GM21367 (cell line): ENCODE data around the gene SKA2.
A peak's percentile ranks its signal among the peaks of the same experiment; 100 is the strongest.
"Not testable (repeated sequence)": the region's sequence is repeated elsewhere in the genome, so short reads cannot be mapped to it uniquely, and the experiment has no call there.

Experiments used
- ATAC-seq: cut with Tn5 transposase; IDR thresholded peaks from one replicate; pipeline ENCODE4 v1.9.1; 2021; ENCODE audit not compliant: unreplicated experiment

The SKA2 gene

GRCh38 chr17:59154721-59155438, at the start of gene SKA2:
Gene SKA2, minus strand, starts transcription at chr17:59155186. Its CDS starts 23 bp downstream, at chr17:59155163.
- peak; percentile 76 for ATAC-seq

DNA sequence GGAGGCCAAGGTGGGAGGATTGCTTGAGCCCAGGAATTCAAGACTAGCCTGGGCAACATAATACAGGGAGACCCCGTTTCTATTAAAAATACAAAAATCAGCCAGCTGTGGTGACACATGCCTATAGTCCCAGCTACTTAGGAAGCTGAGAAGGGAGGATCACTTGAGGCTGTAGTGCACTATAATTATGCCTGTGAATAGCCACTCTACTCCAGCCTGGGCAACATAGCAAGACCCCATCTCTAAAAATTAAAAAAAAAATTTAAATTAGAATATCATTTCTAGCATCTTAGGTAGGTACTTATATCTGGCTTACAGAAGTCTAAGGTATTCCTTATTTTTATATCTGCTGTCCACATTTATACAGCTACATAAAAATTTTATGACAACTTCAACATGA, 47.3 kb upstream of the SKA2 start:
- ATAC-seq: no peak

DNA sequence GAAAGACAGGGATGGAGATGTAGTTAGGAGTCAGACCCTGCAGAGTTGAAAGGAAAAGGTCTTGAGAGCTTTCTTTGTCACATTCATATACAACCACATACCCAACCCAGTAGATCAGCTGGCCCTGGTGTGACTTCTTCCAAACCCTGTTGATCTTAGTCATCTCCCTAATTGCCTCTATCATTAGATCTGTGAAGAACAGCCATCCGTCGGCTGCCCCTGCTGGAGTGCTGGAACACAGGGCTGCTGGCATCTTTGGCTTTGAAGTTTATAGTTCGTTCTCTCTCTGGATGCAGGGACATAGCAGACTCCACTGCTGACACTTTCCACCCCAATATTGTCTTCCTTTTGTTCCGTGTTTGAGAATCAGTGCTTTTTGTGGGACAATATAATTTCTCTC, 44.4 kb upstream of the SKA2 start:
- ATAC-seq: no peak

DNA sequence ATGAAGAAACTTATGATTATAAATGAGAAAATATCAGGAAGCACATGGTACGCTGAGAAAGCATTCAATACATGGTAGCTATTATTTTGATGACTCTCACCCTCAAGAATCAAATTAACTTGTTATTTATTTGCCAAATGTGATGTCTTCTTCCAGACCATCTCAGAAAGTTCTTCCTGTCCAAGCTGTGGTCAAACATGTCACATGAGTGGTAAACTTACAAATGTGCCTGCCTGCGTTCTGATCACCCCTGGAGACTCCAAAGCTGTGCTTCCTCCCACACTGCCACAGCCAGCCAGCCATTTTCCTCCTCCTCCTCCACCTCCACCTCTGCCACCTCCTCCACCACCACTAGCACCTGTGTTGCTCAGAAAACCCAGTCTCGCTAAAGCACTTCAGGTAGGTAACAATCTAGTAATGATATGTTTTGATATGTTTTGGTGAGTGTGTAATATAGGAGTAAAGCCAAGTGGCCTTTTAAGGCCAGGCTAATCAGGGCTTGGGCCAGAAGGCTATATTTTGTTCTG, 38.4 kb upstream of the SKA2 start:
- no peak for ATAC-seq

DNA sequence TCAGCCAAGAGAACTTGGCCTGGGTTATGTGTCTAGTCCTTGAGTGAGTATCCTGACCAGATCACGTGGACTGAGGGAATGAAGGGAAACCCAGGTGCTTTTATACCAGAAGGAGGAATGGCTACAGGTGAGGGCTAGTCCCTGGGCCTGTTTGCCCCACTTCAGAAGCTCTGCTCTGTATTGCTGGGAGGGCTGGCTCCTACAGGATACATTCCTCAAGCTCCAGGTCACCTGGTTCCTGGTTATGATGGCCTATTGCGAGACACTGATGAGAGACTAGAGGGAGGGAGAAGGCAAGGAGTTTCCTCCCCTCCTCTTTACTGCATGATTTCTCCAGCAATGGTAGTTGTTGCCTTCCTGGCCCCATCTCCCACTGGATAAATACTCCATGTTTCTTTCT, 35.8 kb upstream of the SKA2 start:
- no peak for ATAC-seq

DNA sequence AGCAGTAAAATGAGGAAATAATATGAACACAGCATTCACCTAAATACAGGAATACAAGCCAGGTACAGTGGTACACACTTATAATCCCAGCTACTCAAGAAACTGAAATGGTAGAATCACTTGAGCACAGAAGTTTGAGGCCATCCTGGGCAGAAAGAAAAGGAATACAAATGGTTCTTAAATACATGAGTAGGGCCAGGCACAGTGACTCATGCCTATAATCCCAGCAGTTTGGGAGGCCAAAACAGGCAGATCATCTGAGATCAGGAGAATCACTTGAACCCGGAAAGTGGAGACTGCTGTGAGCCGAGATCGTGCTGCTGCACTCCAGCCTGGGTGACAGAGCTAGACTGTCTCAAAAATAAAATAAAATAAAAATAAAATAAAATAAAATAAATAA, 31.9 kb upstream of the SKA2 start:
- no peak for ATAC-seq

DNA sequence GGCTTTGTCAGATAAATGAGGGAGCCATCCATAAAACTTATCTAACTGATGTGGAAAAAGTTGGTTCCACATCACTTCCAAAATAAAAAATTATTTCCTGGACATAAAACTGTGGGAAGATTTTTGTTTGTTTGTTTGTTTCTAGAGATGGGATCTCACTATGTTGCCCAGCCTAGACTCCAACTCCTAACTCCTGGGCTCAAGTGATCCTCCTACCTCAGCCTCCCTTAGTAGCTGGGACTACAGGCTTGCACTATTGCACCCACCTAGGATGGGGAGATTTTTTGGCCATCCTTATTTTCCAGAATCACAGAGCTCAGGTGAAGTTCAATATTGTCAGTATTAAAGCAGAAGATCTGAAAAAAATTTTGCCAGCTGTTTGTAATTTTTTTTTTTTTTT, 31.0 kb upstream of the SKA2 start:
- no peak for ATAC-seq

DNA sequence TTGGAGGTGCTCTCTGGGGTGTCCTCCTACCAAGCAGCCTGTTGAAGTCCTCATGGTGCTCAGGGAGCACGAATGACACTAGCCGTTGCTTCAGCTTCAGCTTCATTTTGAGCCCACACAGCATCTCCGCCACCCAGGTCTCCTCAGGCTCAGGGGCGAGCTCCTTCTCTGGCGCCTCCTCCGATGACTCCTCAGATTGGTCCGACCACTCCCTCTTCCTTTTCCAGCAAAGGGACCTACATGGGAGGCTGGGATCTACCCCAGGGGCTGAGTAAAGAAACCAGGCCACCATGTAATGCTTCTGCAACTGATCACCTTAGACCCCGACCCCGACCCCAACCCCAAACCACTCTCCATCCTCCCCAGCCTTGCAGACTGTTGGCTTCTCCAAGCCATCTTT, 26.5 kb upstream of the SKA2 start:
- ATAC-seq: no peak

- no peak for ATAC-seq
Observed at GRCh38 chr17:59180626-59181025, 25.6 kb upstream of the SKA2 start.

DNA sequence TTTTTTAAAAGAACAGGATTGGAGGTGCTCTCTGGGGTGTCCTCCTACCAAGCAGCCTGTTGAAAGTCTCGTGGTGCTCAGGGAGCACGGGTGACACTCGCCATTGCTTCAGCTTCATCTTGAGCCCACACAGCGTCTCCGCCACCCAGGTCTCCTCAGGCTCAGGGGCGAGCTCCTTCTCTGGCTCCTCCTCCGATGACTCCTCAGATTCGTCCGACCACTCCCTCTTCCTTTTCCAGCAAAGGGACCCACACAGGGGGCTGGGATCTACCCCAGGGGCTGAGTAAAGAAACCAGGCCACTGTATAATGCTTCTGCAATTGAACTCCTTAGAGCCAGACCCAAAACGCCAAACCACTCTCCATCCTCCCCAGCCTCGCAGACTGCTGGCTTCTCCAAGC, 24.6 kb upstream of the SKA2 start:
- ATAC-seq: not testable (repeated sequence)

DNA sequence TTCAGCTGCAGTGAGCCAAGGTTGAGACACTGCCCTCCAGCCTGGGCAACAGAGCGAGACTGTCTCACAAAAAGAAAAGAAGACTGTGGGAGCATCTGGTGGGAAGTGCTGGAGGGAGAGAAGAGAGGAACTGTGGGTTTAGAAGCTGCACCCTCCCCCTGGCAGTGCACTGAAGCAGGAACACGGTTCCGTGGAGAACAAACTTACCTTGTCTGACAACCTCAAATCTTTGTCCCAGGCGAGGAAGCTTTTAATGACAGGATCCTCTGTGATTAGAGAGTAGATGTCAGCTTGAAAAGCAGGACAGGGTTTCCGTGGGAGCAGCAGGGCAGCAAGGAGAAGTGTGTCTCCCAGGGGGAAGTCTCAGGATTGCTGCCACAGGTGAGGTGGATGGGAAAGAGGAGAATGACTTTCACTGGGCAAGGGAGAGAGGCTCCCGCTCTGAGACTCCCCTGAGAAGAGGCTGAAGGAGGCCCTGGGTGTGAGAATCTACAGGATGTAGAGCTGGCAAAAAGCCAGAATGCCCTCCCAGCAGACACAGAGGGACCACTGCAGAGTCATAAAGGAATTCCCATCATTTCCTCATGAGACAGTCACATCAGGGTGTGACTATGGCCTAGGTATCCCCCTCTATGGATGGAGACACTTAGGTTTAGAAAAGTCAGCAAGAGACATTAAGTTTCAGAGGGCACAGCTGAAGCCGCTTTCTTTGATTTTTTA, 23.4 kb upstream of the SKA2 start:
- ATAC-seq: no peak

DNA sequence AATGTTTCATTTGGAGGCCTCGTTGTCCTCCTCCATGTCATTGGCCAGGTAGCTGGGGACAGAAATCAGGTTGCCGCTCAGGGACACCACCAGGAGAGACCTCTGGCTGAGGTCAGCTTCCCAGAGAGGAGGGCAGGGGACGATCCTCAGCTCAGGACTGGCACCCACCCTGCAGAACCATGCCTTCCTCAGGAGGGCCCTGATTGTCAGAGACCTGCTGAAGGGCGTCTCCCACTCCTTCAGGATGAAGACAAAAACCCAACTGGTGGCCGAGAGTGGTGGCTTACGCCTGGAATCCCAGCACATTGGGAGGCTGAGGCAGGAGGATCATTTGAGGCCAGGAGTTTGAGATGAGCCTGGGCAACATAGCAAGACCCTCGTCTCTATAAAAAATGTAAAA, 20.1 kb upstream of the SKA2 start:
- ATAC-seq: no peak

DNA sequence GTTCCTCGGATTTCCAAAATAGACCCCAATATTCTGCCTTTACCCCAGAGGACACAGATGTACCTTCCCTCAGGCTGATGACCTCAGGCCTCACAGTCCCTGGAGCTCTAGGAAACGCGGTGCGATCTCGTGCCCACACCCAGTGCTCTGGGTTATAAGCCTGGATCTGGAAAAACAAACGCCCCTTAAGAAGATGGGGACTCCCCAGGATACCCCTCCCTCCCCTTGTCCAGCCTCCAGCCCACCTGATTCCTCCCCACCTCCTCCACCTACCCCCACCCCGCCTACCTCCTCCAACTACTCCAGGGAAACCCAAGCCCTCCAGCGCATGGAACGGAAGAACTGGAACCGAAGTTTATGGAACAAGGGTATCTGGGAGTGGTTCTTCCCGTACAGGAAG, 19.7 kb upstream of the SKA2 start:
- ATAC-seq: no peak

GRCh38 chr17:59172436-59173004, 17.5 kb upstream of the SKA2 start:
- ATAC-seq: no peak

DNA sequence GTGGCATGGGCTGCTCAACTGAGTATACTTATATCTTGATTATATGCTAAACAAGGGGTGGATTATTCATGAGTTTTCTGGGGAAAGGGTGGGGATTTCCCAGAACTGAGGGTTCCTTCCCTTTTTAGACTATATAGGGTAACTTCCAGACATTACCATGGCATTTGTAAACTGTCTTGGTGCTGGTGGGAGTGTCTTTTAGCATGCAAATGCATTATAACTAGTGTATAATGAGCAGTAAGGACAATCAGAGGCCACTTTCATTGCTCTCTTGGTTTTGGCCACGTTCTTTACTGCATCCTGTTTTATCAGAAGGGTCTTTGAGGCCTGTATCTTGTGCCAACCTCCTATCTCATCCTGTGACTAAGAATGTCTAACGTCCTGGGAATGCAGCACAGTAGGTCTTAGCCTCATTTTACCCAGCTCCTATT, 12.6 kb upstream of the SKA2 start:
- no peak for ATAC-seq

- peak; percentile 53 for ATAC-seq
Observed at GRCh38 chr17:59165933-59166342, 11.0 kb upstream of the SKA2 start.

GRCh38 chr17:59161477-59161876, 6.5 kb upstream of the SKA2 start:
- no peak for ATAC-seq

GRCh38 chr17:59160157-59161025, 5.4 kb upstream of the SKA2 start:
- no peak for ATAC-seq

- peak; percentile 82 for ATAC-seq
Observed at GRCh38 chr17:59155439-59156177, 622 bp upstream of the SKA2 start, which contains the start of gene PRR11. Gene PRR11, plus strand, starts transcription at chr17:59155746. Its CDS starts 14,007 bp downstream, at chr17:59169753.

- ATAC-seq: no peak
Observed at GRCh38 chr17:59154292-59154720, 680 bp downstream of the SKA2 start.
